ENCODE measurements around the gene LUM.

Gene LUM

DNA sequence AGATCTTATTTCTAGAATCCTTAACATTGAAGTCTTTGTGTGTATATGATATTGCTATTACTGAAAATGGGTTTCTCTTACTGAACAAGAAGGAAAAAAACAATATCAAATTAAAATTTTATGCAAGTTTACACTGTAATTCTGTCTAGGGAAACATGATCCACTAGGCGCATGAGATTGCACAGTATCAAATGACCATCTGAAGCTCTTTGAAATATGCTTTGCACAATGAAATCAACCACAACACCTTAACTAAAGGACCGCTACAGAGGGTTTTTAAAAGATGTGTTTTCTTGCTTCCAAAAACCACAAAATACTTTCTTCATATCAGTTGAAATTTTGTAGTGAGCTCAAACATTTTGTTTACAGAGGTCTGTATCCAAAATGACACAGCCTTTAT, 38.4 kb downstream of the LUM start:
- no peak for DNase-seq

DNA sequence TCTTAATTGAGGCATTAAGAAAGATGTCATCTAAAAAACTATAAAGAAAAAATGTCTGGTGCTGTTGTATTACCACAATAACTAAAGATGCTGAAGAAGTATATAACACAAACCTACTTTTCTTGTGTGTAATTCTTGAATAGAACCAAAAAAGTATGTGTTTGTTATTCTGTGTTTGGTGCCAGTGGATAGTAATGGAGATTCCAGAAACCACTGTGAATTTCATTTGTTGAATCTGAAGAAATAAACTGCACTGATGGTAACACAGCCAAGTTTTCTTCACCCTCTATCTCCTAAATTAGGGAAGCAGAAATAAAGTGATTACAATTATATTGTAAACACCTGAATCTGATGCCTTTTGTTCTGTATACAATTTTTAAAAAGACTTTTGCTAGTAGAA, 40.4 kb downstream of the LUM start:
- DNase-seq: no peak

DNA sequence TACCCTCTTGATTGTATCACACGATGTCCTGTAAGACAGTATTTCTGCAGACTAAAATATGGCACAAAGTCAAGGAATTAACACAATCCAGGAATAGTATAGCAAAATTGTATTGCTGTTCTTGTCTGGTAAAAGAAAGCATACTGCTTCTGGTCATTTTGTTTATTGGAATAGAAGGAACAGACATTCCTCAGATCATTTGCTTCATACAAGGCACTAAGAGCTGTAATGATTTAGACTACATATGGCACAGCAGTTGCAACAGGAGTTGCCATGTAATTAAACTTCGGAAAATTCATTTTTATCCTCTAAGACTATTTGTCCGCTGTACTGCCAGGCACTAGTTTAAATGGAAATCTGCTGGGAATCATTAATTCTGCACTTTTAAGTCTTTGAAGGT, 45.9 kb downstream of the LUM start:
- no peak for DNase-seq

DNA sequence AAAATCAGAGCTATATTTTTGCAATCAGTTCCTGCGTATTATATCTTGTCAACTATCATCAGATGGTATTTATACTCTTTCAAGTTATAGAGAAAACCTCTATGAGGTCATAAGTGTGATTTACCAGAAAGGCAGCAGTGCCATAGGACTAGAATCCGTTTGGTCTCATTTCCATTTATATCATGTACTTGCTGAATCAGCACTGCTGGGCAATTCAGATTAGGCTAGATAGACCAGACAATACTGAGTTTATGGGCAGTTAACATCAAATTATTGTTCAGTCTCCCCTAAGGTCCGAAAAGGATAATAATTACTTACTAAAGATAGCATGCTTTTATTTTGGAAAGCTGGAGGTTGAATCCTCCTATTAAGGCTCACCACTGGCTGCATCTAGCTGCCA, 46.7 kb downstream of the LUM start:
- DNase-seq: no peak

DNA sequence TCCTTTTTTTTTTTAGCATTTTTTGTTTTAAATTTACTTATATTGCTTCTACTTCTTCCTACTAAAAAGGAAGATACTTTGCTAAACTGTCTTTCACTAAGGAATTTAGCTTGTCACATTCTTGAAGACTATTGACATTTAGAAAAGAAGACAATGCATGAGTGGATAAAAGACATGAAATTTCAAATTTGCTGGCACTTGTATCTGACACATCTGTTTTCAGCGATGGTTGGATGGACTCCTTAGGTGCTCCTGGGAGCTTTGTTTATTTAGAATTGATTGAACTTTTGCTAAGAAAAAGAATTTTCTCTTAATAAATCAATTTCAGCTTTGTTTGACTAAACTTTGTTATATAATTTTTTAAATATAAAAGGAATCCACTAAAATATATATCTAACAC, 50.2 kb downstream of the LUM start:
- no peak for DNase-seq

DNA sequence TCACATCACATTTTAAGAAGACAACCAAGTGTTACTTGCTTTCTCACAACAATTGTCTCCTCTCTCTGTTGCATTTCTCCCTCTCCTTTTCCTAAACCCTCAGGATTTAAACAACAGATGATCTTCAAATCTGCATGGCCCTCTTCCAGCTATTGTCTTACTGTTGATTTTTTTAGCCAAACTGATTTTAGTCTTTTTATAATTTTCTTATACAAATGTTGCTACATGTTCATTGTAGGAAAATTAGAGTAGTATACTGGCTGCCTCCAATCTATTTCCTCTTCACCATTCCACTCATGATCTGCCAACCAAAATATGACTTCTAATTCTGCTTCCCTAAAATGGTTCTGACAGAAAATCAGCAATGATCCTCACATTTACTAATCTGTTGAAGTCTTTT, 52.1 kb downstream of the LUM start:
- DNase-seq: no peak

DNA sequence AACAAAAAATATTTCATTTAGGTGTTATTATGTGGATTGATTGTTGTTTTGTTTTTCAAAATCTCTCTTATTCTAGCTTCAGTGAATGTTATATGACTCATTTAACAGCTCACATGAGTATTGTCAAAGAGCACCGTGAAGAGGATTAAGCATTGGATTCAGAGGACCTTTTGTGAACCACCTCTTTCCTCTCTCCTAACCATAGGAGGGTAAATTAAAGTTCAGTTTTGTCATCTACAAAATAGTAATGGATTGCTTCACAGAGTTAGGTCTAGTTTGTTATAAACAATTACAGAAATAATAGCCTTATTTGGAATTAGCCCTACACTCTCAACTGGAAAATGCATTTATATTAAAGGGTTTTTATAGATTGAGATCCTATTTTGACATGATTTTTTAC, 52.5 kb downstream of the LUM start:
- no peak for DNase-seq

DNA sequence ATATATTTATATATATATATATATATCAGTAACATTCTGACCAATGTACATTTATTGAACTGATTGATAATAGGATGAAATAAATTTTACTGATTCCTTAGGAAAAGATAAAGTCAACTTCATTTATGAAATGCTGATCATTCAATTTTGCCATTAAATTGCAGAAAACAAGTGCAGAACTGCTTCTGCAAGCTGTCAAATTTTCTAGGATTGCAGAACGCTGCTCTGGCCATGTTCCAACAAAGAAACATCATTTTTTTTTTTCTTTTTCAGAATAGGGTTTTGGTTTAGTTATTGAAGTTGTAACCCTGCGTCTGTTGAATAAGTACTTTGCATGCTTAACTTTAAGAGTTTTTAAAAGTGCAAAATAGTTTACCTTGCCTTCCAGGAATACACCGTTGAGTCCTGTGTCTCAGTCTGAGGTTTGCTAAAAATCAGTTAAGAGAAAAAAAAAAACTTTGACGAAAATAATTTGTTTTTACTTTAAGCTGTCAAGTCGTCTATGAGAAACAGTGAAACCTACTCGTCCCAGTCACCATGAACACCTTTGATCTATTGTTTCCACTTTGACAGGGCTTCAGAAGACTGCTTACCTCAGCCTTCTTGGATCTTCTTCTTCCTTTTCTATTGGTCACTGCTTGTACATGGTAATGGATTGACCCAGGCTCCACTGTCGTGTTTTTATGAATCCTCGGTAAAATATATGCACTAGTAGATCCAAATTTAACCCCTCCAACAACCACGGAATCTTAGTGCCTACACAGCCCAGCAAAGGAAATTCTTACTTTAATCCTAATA, 53.7 kb downstream of the LUM start, which contains the start of gene KERA:
Gene KERA (minus strand): TSS at position 657 of the 798 bp plus-strand sequence. CDS start 1,743 bp downstream, outside the sequence.
- no peak for DNase-seq

DNA sequence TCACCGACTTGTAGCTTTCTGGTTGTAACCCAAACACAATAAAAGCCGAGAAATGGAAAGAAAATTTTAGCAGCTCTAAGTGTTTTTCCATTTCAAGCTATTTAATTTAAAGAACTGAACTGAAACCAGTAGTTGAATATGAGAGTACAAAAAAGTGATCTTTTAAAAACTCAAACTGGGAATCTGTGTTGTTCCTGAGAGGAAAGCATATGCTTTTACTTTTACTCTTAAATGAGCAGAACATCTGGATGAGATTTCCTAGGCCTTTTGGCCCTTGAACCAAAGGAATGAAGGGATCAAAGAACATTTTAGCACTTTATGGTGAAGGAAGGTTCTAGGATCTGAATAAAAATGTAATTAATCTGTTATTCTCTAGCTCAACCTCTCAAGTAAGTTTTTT, 54.8 kb downstream of the LUM start:
- no peak for DNase-seq

DNA sequence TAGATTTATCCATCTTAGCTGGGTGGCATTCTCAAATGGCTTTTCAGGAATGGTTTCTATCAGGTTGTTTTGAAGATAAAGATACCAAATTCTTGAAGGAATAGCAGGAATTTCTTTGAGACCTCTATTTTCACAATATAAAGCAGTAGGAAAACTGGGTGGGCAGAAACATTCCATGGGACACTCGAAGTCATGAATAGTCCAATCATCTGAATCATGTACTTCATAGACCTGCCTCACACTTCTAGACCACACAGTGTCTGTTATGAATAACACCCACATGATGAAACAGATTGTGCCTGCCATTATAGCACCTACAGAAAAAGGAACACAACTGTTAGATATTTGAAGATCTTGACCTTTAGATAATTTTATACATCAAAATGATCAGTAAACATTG, 55.3 kb downstream of the LUM start:
- DNase-seq: no peak

DNA sequence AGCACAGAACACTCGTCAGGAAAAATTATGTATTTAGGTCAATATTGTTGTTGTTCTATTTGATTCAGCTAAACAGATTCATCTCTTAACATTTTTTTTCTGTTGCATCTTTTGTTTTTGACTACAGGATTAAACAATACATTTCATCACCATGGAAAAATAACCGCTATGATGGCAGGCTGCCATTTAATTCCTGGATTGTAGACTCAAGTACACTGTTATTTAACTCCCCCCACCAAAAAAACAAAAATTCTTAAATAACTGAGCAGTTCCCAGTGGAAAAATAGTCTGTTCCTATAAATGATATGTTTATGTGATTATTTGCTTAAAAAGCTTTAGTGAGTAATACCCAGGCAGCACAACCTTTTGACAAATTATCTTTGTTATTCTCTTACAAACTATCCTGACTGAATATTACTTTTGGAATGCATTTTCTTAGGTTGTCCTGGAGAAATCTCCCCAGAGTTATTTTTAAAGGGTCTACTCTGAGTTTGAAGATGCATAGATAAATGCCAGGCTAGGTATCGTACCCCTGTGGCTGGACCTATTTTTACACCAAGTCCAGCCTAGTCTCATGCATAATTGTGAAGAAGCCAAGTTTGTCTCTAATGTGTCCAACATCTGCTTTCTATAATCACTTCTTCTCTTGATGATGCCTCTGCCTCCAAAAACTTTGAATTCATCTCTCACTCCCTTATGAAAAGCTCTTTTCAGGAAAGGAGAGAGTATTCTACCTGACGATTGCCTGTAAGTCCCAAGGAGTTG, 57.2 kb downstream of the LUM start:
- no peak for DNase-seq
